Kidney epithelial cell (primary cell): ENCODE results near the gene ZBTB24. TPM values are rescaled to one million over a fixed set of nuclear protein-coding genes. Genes with fewer than 3 reads are reported as not detected.

Source experiments
- DNase-seq: peaks from one replicate; pipeline ENCODE4 v3.0.0-alpha.2; 2010; ENCODE audit warnings: low read depth
- H3K27me3 ChIP-seq: 2 replicates; pipeline ENCODE4 v1.6.0; 2011; ENCODE audit warnings: low read length; ENCODE audit not compliant: control insufficient read depth, insufficient read depth
- H3K36me3 ChIP-seq: 2 replicates; pipeline ENCODE4 v1.5.1; 2011; ENCODE audit warnings: low read length; ENCODE audit not compliant: control insufficient read depth, insufficient read depth
- H3K4me3 ChIP-seq: 2 replicates; pipeline ENCODE4 v1.5.1; 2011; ENCODE audit warnings: low read depth, mild to moderate bottlenecking, control low read depth, low read length
- total RNA-seq: library from RNA; depleted of rRNA; stranded (reverse); fragments of >200 nt; gene quantifications from 2 replicates; pipeline ENCODE4 v1.2.3, GENCODE V29; 2015
- TF ChIP-seq, protein P1 (sequence below): IDR thresholded peaks from 2 replicates; pipeline ENCODE4 v1.5.1; 2011; ENCODE audit warnings: mild to moderate bottlenecking, moderate library complexity, low read length, control low read depth, inconsistent platforms; ENCODE audit not compliant: insufficient read depth, poor library complexity, severe bottlenecking

The ZBTB24 gene
- total RNA-seq, 1 donor from 2014 or later, result 10.9 TPM

DNA sequence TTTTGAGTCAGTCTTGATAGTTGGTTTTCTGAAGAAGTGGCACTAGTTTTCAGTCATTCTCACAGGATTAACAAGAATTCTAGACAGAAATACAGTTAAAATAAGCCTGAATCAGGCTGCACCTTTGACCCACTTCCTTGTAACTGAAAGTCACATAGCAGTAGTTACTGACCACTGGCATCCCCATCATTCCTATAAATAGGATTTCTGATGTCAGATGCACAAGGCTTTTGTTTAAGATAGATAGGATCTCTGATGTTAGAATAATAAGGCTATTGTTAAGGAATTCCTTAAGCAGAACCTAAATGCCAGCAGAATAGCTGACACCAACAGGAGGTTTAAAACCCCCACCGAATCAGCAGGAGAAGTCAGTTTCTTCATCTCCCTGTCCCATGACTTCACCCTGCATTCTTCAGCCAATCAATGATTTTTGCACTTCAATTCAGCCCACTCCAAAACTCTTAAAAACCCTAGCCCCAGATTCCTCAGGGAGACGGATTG, 30.6 kb upstream of the ZBTB24 start:
- TF ChIP-seq, protein P1, sequence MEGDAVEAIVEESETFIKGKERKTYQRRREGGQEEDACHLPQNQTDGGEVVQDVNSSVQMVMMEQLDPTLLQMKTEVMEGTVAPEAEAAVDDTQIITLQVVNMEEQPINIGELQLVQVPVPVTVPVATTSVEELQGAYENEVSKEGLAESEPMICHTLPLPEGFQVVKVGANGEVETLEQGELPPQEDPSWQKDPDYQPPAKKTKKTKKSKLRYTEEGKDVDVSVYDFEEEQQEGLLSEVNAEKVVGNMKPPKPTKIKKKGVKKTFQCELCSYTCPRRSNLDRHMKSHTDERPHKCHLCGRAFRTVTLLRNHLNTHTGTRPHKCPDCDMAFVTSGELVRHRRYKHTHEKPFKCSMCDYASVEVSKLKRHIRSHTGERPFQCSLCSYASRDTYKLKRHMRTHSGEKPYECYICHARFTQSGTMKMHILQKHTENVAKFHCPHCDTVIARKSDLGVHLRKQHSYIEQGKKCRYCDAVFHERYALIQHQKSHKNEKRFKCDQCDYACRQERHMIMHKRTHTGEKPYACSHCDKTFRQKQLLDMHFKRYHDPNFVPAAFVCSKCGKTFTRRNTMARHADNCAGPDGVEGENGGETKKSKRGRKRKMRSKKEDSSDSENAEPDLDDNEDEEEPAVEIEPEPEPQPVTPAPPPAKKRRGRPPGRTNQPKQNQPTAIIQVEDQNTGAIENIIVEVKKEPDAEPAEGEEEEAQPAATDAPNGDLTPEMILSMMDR, result no peak
- Histone ChIP-seq H3K36me3 (no peaks in the 10 kb centered on the region), H3K4me3 (no peak overlapping the region), H3K27me3 (no peaks in the 10 kb centered on the region)
- peak; percentile 49 for DNase-seq

DNA sequence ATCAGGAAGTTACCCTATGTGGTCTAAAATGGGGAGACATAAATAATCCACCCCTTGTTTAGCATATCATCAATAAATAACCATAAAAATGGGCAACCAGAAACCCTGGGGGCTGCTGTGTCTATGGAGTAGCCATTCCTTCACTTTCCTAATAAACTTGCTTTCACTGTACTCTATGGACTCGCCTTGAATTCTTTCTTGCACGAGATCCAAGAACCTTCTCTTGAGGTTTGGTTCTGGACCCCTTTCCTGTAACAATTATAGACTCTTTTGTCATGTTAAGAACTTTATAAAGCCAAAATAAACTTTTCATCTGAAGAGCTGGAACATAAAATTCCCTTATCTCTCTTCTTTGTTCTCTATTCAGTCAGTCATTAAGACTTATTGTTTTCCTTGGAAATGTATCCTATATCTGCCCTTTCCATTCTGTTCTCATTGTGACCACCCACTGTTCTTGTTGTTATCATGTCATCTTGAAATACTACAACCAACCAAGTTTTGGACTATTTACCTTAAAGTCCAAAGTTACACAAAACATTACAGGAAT, 29.3 kb upstream of the ZBTB24 start:
- Histone ChIP-seq H3K27me3 (no peaks in the 10 kb centered on the region), H3K4me3 (no peak overlapping the region), H3K36me3 (no peaks in the 10 kb centered on the region)
- TF ChIP-seq, protein P1, result no peak
- DNase-seq, result no peak

DNA sequence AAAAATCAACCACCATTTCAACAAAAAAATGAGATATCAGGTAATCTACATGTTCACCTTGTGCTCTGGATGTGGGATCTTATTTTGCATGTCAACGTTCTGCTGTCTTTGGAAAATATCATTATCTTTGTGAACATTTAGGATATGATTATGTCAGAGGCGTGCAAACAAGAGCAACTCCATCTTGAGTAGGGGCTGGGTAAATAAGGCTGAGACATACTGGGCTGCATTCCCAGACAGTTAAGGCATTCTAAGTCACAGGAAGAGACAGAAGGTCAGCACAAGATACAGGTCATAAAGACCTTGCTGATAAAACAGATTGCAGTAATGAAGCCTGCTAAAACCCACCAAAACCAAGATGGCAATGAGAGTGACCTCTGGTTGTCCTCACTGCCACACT, 28.8 kb upstream of the ZBTB24 start:
- Histone ChIP-seq H3K36me3 (no peaks in the 10 kb centered on the region), H3K27me3 (no peaks in the 10 kb centered on the region), H3K4me3 (no peak overlapping the region)
- no peak for DNase-seq
- TF ChIP-seq, protein P1, result no peak

DNA sequence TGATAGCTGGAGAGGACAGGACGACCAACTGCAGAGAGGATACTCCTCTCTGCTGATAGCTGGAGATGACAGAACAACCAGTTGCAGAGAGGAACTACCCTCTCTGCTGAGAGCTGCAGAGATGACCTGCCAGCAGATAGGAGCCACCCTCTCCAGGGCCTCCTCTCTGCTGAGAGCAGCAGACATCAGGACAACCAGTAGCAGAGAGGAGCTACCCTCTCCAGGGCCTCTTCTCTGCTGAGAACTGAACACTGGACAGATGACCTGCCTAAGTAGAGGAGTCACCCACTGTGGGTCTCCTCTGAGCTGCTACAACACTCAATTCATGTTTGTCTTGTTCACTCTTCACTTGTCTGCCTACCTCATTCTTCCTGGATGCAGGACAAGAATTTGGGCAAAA, 27.3 kb upstream of the ZBTB24 start:
- Histone ChIP-seq H3K4me3 (no peak overlapping the region), H3K36me3 (no peaks in the 10 kb centered on the region), H3K27me3 (no peaks in the 10 kb centered on the region)
- DNase-seq, result no peak
- TF ChIP-seq, protein P1, result no peak

DNA sequence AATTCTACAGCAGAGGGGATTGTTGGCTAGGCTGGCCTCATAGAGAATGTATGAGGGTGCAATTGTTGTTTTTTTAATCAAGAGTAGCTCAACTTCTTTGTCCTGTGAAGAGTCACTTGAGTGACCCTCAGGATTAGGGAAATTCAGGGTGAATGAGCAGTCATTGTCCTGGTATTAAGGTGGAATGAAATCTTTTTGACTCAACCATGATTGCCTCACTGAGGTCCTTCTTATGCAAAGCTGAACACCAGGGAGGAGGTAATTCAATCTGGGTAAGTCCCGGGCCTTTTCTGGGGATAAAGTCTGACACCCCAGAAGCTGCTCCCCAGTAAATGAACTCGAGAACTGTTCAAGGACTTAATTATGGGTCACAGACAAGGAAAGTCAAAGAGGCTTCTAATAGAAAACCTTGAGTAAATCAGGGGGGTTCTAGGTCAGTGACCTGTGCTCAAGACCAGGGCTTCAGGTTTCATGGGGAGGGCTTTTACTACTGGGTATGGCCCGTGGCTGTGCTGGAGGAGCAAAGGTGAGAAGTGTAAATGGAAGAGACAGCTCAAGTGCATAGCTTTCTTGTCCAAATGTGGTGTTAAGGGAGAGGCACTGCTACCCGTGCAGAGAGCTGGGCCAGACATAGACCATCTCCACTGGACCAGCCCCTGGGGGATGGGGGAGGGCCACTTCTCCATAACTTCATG, 25.3 kb upstream of the ZBTB24 start:
- Histone ChIP-seq H3K4me3 (no peak overlapping the region), H3K27me3 (no peaks in the 10 kb centered on the region), H3K36me3 (no peaks in the 10 kb centered on the region)
- TF ChIP-seq, protein P1, result no peak
- DNase-seq, result no peak

DNA sequence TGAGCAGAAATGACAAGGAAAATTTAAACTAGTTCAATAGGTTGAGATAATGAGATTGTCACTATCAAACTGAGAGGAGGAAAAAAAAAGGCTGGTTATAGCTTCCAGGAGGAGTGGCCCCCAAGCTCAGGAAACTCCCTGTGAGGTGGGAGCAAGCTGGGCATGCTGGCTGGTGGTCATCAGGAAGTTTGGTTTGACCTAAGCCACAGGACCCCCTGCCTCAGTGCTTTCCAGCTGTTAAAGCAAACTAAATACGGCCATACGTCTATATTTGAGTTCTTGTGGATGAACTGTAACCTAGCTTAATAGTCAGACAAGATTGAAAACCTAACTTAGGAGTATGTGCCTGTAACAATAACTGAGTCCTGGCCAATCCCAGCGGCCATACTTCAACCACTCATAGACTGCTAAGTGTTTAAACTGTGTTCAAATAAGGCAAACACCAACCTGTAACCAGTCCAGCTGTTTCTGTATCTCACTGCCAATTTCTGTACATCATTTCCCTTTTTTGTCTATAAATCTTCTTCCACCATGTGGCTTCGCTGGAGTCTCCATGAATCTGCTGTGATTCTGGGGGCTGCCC, 24.6 kb upstream of the ZBTB24 start:
- Histone ChIP-seq H3K4me3 (no peak overlapping the region), H3K36me3 (no peaks in the 10 kb centered on the region), H3K27me3 (peaks cover 1% of the 10 kb centered on the region)
- TF ChIP-seq, protein P1, result no peak
- DNase-seq, result no peak
